ENCODE results near the gene TBC1D22A.

GRCh38 chr22:46959369-46959768 is 196.9 kb downstream of the TBC1D22A start:
- TF ChIP-seq CTCF (IDR thresholded peaks at IDR 0.05) (no peak), POLR2A (IDR thresholded peaks at IDR 0.05) (no peak), POLR2AphosphoS5 (IDR thresholded peaks at IDR 0.05) (no peak), EP300 (IDR thresholded peaks at IDR 0.05; ENCODE audit: low read depth) (no peak)

Data from transverse colon (tissue), 4 donors.